Measurements from ENCODE around the gene GNAT1. TPM values are rescaled to one million over a fixed set of nuclear protein-coding genes. Genes with fewer than 3 reads are reported as not detected.
"Not testable (repeated sequence)": the region's sequence is repeated elsewhere in the genome, so short reads cannot be mapped to it uniquely, and the experiment has no call there.

The GNAT1 gene
- polyA plus RNA-seq, 1 donor from 2014 or later, result not detected

GRCh38 chr3:50210176-50210509, 18.7 kb downstream of the GNAT1 start:
- Histone ChIP-seq H3K9me3 (ENCODE audit: low read length) (no peaks in the 10 kb centered on the region), H3K9me2 (ENCODE audit: insufficient read depth, low read length) (no peaks in the 10 kb centered on the region), H3K4me3 (ENCODE audit: low read length) (no peak overlapping the region), H3K4me2 (ENCODE audit: low read length) (no peak overlapping the region), H3F3A (ENCODE audit: insufficient read depth, low read length, poor library complexity, severe bottlenecking) (no peaks in the 10 kb centered on the region), H4K20me1 (ENCODE audit: insufficient read depth) (no peaks in the 10 kb centered on the region), H3K27me3 (ENCODE audit: insufficient read depth, low read depth, low read length) (peaks cover 19% of the 10 kb centered on the region), H2AFZ (ENCODE audit: low read depth, low read length) (no peak overlapping the region), H3K36me3 (ENCODE audit: insufficient read depth, low read length) (no peaks in the 10 kb centered on the region), H3K27ac (ENCODE audit: low read length) (no peak overlapping the region), H3K9ac (ENCODE audit: low read length) (no peak overlapping the region), H3K79me2 (replicated peaks; ENCODE audit: insufficient read depth, low read length) (no peaks in the 10 kb centered on the region)
- no peak for TF ChIP-seq EZH2 (IDR thresholded peaks at IDR 0.05; ENCODE audit: borderline replicate concordance, insufficient read depth, low read length, poor library complexity, severe bottlenecking)
- no peak for TF ChIP-seq MXI1 (conservative IDR thresholded peaks at IDR 0.05; ENCODE audit: poor library complexity, severe bottlenecking)
- TF ChIP-seq POLR2AphosphoS5 (IDR thresholded peaks at IDR 0.05), result no peak
- TF ChIP-seq RAD21 (conservative IDR thresholded peaks at IDR 0.05), result no peak
- TF ChIP-seq EP300 (conservative IDR thresholded peaks at IDR 0.05; ENCODE audit: poor library complexity, severe bottlenecking), result no peak
- TF ChIP-seq REST (IDR thresholded peaks at IDR 0.05; ENCODE audit: borderline replicate concordance), result no peak
- no peak for TF ChIP-seq CTCF (IDR thresholded peaks at IDR 0.05; ENCODE audit: poor library complexity, severe bottlenecking)
- TF ChIP-seq SMC3 (conservative IDR thresholded peaks at IDR 0.05; ENCODE audit: poor library complexity), result no peak
- no peak for TF ChIP-seq TAF1 (IDR thresholded peaks at IDR 0.05; ENCODE audit: low read depth)

- H3K9me2 ChIP-seq (ENCODE audit: insufficient read depth, low read length), result no peaks in the 10 kb centered on the region
- H3K9ac ChIP-seq (ENCODE audit: low read length), result no peak overlapping the region
- no peaks in the 10 kb centered on the region for H3K9me3 ChIP-seq (ENCODE audit: low read length)
- no peak overlapping the region for H3K4me3 ChIP-seq (ENCODE audit: low read length)
- H4K20me1 ChIP-seq (ENCODE audit: insufficient read depth), result no peaks in the 10 kb centered on the region
- no peak overlapping the region for H2AFZ ChIP-seq (ENCODE audit: low read depth, low read length)
- H3K27ac ChIP-seq (ENCODE audit: low read length), result no peak overlapping the region
- H3K27me3 ChIP-seq (ENCODE audit: insufficient read depth, low read depth, low read length), result peaks cover 13% of the 10 kb centered on the region
- TF ChIP-seq POLR2AphosphoS5 (IDR thresholded peaks at IDR 0.05), result no peak
- TF ChIP-seq TAF1 (IDR thresholded peaks at IDR 0.05; ENCODE audit: low read depth), result no peak
- TF ChIP-seq SMC3 (conservative IDR thresholded peaks at IDR 0.05; ENCODE audit: poor library complexity), result no peak
- no peak for TF ChIP-seq MXI1 (conservative IDR thresholded peaks at IDR 0.05; ENCODE audit: poor library complexity, severe bottlenecking)
- no peak for TF ChIP-seq EP300 (conservative IDR thresholded peaks at IDR 0.05; ENCODE audit: poor library complexity, severe bottlenecking)
- TF ChIP-seq EZH2 (IDR thresholded peaks at IDR 0.05; ENCODE audit: borderline replicate concordance, insufficient read depth, low read length, poor library complexity, severe bottlenecking), result no peak
- TF ChIP-seq CTCF (IDR thresholded peaks at IDR 0.05; ENCODE audit: poor library complexity, severe bottlenecking), result no peak
- TF ChIP-seq REST (IDR thresholded peaks at IDR 0.05; ENCODE audit: borderline replicate concordance), result no peak
- no peak for TF ChIP-seq RAD21 (conservative IDR thresholded peaks at IDR 0.05)
- H3F3A ChIP-seq (ENCODE audit: insufficient read depth, low read length, poor library complexity, severe bottlenecking), result no peaks in the 10 kb centered on the region
- no peaks in the 10 kb centered on the region for H3K79me2 ChIP-seq (replicated peaks; ENCODE audit: insufficient read depth, low read length)
- H3K36me3 ChIP-seq (ENCODE audit: insufficient read depth, low read length), result no peaks in the 10 kb centered on the region
- no peak overlapping the region for H3K4me2 ChIP-seq (ENCODE audit: low read length)
These were observed 19.3 kb downstream of the GNAT1 start for GRCh38 chr3:50210510-50211367.

- H3K79me2 ChIP-seq (replicated peaks; ENCODE audit: insufficient read depth, low read length); H3K9me2 ChIP-seq (ENCODE audit: insufficient read depth, low read length); H3K4me2 ChIP-seq (ENCODE audit: low read length): not testable (repeated sequence)
These were observed 19.9 kb downstream of the GNAT1 start for GRCh38 chr3:50211368-50211717.

More at GRCh38 chr3:50211368-50211717, 19.9 kb downstream of the GNAT1 start:
- not testable (repeated sequence) for H3K36me3 ChIP-seq (ENCODE audit: insufficient read depth, low read length); H3K27me3 ChIP-seq (ENCODE audit: insufficient read depth, low read depth, low read length); H3K27ac ChIP-seq (ENCODE audit: low read length); H3K9ac ChIP-seq (ENCODE audit: low read length); H2AFZ ChIP-seq (ENCODE audit: low read depth, low read length); H3K9me3 ChIP-seq (ENCODE audit: low read length); H3F3A ChIP-seq (ENCODE audit: insufficient read depth, low read length, poor library complexity, severe bottlenecking); H4K20me1 ChIP-seq (ENCODE audit: insufficient read depth); H3K4me3 ChIP-seq (ENCODE audit: low read length)
